ENCODE results near the gene ANKHD1.

ANKHD1 gene

DNA sequence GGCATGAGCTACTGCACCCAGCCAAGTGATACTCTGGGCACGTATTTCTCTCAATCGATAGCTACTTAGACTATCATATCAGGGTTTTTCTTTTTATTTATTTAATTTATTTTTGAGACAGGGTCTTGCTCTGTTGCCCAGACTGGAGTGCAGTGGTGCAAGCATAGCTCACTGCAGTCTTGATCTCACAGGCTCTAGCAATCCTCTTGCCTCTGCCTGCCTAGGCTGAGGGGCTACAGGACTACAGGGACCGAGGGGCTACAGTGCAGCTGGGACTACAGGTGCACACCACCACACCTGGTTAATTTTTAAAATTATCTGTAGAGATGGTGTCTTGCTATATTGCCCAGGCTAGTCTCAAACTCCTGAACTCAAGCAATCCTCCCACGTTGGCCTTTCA lies 20.3 kb upstream of the ANKHD1 start:
- no peak overlapping the region for H3K4me3 ChIP-seq (ENCODE audit: low read length)
- TF ChIP-seq, protein P1, sequence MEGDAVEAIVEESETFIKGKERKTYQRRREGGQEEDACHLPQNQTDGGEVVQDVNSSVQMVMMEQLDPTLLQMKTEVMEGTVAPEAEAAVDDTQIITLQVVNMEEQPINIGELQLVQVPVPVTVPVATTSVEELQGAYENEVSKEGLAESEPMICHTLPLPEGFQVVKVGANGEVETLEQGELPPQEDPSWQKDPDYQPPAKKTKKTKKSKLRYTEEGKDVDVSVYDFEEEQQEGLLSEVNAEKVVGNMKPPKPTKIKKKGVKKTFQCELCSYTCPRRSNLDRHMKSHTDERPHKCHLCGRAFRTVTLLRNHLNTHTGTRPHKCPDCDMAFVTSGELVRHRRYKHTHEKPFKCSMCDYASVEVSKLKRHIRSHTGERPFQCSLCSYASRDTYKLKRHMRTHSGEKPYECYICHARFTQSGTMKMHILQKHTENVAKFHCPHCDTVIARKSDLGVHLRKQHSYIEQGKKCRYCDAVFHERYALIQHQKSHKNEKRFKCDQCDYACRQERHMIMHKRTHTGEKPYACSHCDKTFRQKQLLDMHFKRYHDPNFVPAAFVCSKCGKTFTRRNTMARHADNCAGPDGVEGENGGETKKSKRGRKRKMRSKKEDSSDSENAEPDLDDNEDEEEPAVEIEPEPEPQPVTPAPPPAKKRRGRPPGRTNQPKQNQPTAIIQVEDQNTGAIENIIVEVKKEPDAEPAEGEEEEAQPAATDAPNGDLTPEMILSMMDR (conservative IDR thresholded peaks at IDR 0.05; ENCODE audit: low read length), result no peak
- DNase-seq (ENCODE audit: low read depth), result no peak

DNA sequence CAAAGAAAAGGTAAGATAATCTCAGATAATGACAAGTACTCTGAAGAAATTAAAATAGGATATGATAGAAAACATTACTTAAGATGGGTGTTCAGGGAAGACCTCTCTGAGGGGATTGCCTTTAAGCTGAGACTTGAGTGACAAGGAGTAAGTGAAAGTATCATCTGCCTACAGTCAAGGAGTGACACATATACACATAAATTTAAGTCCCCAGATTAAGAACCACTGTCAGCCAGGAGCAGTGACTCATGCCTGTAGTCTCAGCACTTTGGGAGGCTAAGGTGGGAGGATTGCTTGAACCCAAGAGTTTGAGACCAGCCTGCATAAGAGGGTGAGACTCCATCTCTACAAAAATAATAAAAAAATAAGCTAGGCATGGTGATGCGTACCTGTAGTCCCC lies 19.7 kb upstream of the ANKHD1 start:
- DNase-seq (ENCODE audit: low read depth), result no peak
- TF ChIP-seq, protein P1 (conservative IDR thresholded peaks at IDR 0.05; ENCODE audit: low read length), result no peak
- no peak overlapping the region for H3K4me3 ChIP-seq (ENCODE audit: low read length)

DNA sequence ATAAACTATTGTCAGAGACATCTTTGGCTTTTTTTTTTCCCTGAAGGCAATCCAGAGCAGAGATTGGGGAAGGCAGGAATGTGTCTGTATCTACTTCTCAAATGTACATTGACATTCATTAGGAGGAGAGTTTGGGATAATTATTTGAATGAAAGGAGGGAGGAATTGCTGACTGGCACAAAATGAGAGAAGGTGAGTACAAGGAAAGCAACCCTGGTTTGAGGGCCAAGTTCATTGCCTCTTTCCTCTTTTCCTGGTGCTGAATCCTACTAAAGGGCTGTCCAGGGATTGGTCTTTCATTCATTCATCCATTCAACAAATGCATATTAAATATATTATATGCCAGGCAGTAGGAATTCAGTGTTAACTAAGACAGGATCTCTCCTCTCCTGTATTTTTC lies 18.8 kb upstream of the ANKHD1 start:
- H3K4me3 ChIP-seq (ENCODE audit: low read length), result no peak overlapping the region
- TF ChIP-seq, protein P1 (conservative IDR thresholded peaks at IDR 0.05; ENCODE audit: low read length), result no peak

DNA sequence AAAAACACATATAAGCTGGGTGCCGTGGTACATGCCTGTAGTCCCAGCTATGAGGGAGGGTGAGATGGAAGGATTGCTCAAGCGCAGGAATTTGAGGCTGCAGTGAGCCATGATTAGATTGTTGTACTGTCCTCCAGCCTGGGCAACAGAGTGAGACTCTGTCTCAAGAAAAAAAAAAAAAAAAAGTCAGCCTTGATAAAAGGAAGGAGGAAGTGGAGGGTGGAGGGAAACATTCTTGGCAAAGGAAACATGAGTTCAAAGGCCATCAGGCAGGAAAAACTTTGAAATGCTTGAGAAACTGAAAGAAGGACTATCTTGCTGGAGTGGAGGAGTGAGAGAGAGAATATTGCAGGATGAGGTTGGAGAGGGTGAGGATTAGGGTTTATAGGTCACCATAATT lies 18.3 kb upstream of the ANKHD1 start:
- no peak overlapping the region for H3K4me3 ChIP-seq (ENCODE audit: low read length)
- no peak for DNase-seq (ENCODE audit: low read depth)
- TF ChIP-seq, protein P1 (conservative IDR thresholded peaks at IDR 0.05; ENCODE audit: low read length), result no peak

More for the DNA sequence above, 18.8 kb upstream of the ANKHD1 start:
- DNase-seq (ENCODE audit: low read depth), result no peak

DNA sequence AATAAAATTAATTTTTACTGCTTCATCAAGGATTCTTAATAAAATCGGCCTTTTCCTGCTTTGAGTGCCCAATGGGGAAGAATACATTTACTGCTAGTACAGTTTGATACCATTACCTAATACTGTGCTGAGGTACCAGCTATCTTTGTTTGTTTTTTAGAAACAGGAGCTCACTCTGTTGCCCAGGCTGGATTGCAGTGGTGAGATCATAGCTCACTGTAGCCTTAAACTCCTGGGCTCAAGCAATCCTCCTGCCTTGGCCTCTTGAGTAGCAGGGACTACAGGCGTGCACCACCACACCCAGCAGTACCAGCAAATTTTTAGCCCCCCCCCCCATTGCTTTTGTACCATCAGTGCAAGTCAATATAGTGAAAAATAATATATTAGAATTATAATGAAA lies 13.6 kb upstream of the ANKHD1 start:
- TF ChIP-seq, protein P1 (conservative IDR thresholded peaks at IDR 0.05; ENCODE audit: low read length), result no peak
- no peak for DNase-seq (ENCODE audit: low read depth)
- no peak overlapping the region for H3K4me3 ChIP-seq (ENCODE audit: low read length)

DNA sequence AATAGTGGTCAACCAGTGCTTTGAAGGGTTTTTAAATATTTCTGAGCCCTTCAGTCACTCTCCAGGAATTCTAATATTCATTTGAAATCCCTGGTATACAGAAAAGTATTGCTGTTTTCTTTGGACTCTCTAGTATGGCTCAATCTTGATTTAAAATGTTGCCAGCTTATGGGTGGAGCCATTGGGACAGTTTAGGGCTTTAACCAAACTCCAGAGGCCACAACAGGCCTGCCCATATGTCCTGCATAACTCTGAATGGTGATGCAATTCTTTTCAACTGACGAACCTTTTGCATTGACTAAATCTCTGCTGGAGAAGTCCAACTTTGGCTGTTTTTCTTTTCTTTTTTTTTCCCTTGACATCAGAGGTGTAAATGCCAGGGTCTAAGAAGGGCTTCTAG lies 10.3 kb upstream of the ANKHD1 start:
- no peak overlapping the region for H3K4me3 ChIP-seq (ENCODE audit: low read length)
- DNase-seq (ENCODE audit: low read depth), result peak; percentile 90
- TF ChIP-seq, protein P1 (conservative IDR thresholded peaks at IDR 0.05; ENCODE audit: low read length), result no peak

DNA sequence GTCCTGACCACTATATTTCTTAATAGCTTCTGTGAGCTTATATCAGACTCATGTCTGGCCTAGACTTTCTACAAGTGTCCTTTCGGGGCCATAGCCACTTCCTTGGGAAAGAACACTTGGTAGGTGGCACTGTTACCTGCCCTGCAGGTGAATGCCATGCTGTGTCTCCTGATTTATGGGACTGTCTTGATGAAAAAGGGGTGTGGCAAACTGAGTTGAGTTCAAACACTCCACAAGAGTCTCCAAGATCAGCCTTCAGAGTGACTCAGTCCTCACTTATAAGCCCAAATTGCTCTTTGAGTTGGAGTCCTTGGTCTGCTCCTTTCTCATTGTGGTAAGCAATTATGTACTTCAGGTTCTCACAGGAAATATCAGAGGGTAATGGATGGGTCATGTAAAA lies 9.9 kb upstream of the ANKHD1 start:
- DNase-seq (ENCODE audit: low read depth), result no peak
- TF ChIP-seq, protein P1 (conservative IDR thresholded peaks at IDR 0.05; ENCODE audit: low read length), result no peak
- H3K4me3 ChIP-seq (ENCODE audit: low read length), result no peak overlapping the region

All from AG10803 (cell line).